ENCODE data around the gene MED8. TPM values are rescaled to one million over a fixed set of nuclear protein-coding genes. Genes with fewer than 3 reads are reported as not detected.

MED8 gene
- total and polyA plus RNA-seq, 9 of the 15 experiments (the other 6 are each of a cell fraction or from before 2014, with no cell fraction given), result 23.0 to 120 (median 56.4) TPM

DNA sequence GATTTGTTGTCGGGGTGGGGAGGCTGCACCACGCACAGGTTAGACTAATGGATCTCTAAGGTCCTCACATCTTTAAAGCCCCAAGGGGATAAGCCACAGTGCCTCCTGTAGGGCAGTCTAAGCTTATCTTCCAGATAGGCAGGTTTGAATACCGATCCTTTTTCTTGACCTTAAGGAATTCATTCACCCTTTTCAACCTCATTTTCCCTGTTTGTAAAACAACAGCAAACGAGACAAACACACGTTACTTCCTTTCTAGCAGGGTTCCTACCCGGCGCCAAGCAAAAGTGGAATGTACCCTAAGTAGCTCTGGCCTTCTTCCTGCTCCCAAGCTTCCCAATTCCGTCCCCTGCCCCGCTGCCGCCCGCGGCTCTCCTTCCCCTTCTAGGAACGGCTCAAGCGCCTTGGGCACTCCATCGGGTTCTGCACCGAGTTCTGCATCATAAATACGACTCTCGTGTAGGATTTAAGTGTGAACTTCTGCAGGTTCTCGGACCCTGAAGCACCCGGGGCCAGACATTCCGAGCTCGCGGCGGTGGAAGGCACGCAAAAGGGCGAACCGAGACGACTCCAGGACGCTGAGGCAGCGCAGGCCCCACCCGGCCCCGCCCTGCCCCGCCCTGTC is 31.4 kb downstream of the MED8 start (continued):
- TF ChIP-seq FOXK2 (conservative IDR thresholded peaks at IDR 0.05 in 1 of 2, IDR thresholded peaks at IDR 0.05 in 1 of 2; ENCODE audit: low read depth in 2 of 2) (peak in 1 of 2 experiments; percentile 11; a peak in 1 of 4 replicates), ZZZ3 (IDR thresholded peaks at IDR 0.05) (no peak), SRF (CRISPR knock-in tag; IDR thresholded peaks at IDR 0.05) (0 out of 4 replicates have a peak, but pooled peaks of 1 of the 2 experiments have one; percentile 12), HEY1 (CRISPR knock-in tag; IDR thresholded peaks at IDR 0.05; ENCODE audit: borderline replicate concordance) (no peak), BCOR (IDR thresholded peaks at IDR 0.05) (peak; percentile 70), ATF7 (IDR thresholded peaks at IDR 0.05) (peak; percentile 29; the same call in 1 of the 2 replicates), MECOM (CRISPR knock-in tag; IDR thresholded peaks at IDR 0.05) (no peak), ZNF830 (CRISPR knock-in tag; IDR thresholded peaks at IDR 0.05) (peak; percentile 17; the same call in 1 of the 2 replicates), MYC (IDR thresholded peaks at IDR 0.05; ENCODE audit: low read depth, low read length) (peak; percentile 44; the same call in 1 of the 2 replicates), MYC (CRISPR knock-in tag; IDR thresholded peaks at IDR 0.05; ENCODE audit: borderline replicate concordance, low read depth) (no peak)
- TF ChIP-seq, protein P1, sequence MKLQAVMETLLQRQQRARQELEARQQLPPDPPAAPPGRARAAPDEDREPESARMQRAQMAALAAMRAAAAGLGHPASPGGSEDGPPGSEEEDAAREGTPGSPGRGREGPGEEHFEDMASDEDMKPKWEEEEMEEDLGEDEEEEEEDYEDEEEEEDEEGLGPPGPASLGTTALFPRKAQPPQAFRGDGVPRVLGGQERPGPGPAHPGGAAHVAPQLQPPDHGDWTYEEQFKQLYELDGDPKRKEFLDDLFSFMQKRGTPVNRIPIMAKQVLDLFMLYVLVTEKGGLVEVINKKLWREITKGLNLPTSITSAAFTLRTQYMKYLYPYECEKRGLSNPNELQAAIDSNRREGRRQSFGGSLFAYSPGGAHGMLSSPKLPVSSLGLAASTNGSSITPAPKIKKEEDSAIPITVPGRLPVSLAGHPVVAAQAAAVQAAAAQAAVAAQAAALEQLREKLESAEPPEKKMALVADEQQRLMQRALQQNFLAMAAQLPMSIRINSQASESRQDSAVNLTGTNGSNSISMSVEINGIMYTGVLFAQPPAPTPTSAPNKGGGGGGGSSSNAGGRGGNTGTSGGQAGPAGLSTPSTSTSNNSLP (IDR thresholded peaks at IDR 0.05; ENCODE audit: borderline replicate concordance, low read depth, low read length), result no peak
- TF ChIP-seq, protein P2, sequence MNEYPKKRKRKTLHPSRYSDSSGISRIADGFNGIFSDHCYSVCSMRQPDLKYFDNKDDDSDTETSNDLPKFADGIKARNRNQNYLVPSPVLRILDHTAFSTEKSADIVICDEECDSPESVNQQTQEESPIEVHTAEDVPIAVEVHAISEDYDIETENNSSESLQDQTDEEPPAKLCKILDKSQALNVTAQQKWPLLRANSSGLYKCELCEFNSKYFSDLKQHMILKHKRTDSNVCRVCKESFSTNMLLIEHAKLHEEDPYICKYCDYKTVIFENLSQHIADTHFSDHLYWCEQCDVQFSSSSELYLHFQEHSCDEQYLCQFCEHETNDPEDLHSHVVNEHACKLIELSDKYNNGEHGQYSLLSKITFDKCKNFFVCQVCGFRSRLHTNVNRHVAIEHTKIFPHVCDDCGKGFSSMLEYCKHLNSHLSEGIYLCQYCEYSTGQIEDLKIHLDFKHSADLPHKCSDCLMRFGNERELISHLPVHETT (CRISPR knock-in tag; conservative IDR thresholded peaks at IDR 0.05 in 1 of 2, IDR thresholded peaks at IDR 0.05 in 1 of 2), result peak in 1 of 2 experiments; percentile 44; a peak in 1 of 4 replicates
- TF ChIP-seq, protein P3, sequence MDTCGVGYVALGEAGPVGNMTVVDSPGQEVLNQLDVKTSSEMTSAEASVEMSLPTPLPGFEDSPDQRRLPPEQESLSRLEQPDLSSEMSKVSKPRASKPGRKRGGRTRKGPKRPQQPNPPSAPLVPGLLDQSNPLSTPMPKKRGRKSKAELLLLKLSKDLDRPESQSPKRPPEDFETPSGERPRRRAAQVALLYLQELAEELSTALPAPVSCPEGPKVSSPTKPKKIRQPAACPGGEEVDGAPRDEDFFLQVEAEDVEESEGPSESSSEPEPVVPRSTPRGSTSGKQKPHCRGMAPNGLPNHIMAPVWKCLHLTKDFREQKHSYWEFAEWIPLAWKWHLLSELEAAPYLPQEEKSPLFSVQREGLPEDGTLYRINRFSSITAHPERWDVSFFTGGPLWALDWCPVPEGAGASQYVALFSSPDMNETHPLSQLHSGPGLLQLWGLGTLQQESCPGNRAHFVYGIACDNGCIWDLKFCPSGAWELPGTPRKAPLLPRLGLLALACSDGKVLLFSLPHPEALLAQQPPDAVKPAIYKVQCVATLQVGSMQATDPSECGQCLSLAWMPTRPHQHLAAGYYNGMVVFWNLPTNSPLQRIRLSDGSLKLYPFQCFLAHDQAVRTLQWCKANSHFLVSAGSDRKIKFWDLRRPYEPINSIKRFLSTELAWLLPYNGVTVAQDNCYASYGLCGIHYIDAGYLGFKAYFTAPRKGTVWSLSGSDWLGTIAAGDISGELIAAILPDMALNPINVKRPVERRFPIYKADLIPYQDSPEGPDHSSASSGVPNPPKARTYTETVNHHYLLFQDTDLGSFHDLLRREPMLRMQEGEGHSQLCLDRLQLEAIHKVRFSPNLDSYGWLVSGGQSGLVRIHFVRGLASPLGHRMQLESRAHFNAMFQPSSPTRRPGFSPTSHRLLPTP (IDR thresholded peaks at IDR 0.05; ENCODE audit: borderline replicate concordance, extremely low read depth, insufficient read length), result peak; percentile 24
- TF ChIP-seq, protein P4, sequence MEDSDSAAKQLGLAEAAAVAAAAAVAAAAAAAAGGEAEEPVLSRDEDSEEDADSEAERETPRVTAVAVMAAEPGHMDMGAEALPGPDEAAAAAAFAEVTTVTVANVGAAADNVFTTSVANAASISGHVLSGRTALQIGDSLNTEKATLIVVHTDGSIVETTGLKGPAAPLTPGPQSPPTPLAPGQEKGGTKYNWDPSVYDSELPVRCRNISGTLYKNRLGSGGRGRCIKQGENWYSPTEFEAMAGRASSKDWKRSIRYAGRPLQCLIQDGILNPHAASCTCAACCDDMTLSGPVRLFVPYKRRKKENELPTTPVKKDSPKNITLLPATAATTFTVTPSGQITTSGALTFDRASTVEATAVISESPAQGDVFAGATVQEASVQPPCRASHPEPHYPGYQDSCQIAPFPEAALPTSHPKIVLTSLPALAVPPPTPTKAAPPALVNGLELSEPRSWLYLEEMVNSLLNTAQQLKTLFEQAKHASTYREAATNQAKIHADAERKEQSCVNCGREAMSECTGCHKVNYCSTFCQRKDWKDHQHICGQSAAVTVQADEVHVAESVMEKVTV (CRISPR knock-in tag; IDR thresholded peaks at IDR 0.05), result no peak
- TF ChIP-seq, protein P5, sequence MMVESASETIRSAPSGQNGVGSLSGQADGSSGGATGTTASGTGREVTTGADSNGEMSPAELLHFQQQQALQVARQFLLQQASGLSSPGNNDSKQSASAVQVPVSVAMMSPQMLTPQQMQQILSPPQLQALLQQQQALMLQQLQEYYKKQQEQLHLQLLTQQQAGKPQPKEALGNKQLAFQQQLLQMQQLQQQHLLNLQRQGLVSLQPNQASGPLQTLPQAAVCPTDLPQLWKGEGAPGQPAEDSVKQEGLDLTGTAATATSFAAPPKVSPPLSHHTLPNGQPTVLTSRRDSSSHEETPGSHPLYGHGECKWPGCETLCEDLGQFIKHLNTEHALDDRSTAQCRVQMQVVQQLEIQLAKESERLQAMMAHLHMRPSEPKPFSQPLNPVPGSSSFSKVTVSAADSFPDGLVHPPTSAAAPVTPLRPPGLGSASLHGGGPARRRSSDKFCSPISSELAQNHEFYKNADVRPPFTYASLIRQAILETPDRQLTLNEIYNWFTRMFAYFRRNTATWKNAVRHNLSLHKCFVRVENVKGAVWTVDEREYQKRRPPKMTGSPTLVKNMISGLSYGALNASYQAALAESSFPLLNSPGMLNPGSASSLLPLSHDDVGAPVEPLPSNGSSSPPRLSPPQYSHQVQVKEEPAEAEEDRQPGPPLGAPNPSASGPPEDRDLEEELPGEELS (CRISPR knock-in tag; IDR thresholded peaks at IDR 0.05; ENCODE audit: borderline replicate concordance), result no peak
- TF ChIP-seq, protein P6, sequence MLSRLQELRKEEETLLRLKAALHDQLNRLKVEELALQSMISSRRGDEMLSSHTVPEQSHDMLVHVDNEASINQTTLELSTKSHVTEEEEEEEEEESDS (CRISPR knock-in tag; IDR thresholded peaks at IDR 0.05), result no peak
